A673 (cell line): ENCODE measurements around the gene RORB. TPM values are rescaled to one million over a fixed set of nuclear protein-coding genes. Genes with fewer than 3 reads are reported as not detected.

ENCODE experiments used
- BruUV-seq: library from RNA; stranded (reverse); fragments of 400-500 nt; replicated peaks from 2 replicates; lab custom pipeline; 2021; lab: Mats Ljungman, UMichigan
- CTCF ChIA-PET: fragments of 300-600 bp; sonication (Branson Sonifier 250); formaldehyde crosslinking; loops from one replicate; lab custom pipeline; 2022; ENCODE audit warnings: antibody characterized with exemption; lab: Charles Lee
- POLR2A ChIA-PET: fragments of 300-600 bp; sonication (Branson Sonifier 250); formaldehyde crosslinking; loops from one replicate; lab custom pipeline; 2022; ENCODE audit warnings: antibody characterized with exemption; ENCODE audit not compliant: low non-redundant PET; lab: Charles Lee
- DNase-seq: peaks from one replicate; pipeline ENCODE4 v3.0.0-alpha.2; 2015; ENCODE audit warnings: low spot score
- H3K27ac ChIP-seq: fragments of 200-600 bp; sonication (generic); 2 replicates; pipeline ENCODE4 v1.5.1; 2016; ENCODE audit warnings: mixed run types, low read depth, mild to moderate bottlenecking, mixed read lengths, antibody characterized with exemption, low read length; ENCODE audit not compliant: poor library complexity, severe bottlenecking
- H3K27me3 ChIP-seq: fragments of 200-600 bp; sonication (generic); replicated peaks from 2 replicates; pipeline ENCODE4 v1.6.1; 2017; ENCODE audit warnings: mixed run types, low read depth, mild to moderate bottlenecking, mixed read lengths, antibody characterized with exemption, low read length; ENCODE audit not compliant: insufficient read depth, poor library complexity
- H3K36me3 ChIP-seq: fragments of 200-600 bp; sonication (generic); 2 replicates; pipeline ENCODE4 v1.6.1; 2016; ENCODE audit warnings: mixed run types, mild to moderate bottlenecking, mixed read lengths, antibody characterized with exemption, low read length; ENCODE audit not compliant: insufficient read depth, poor library complexity, severe bottlenecking
- H3K4me1 ChIP-seq: fragments of 200-600 bp; sonication (generic); 2 replicates; pipeline ENCODE4 v1.6.1; 2017; ENCODE audit warnings: mixed run types, mild to moderate bottlenecking, mixed read lengths, antibody characterized with exemption, low read length; ENCODE audit not compliant: insufficient read depth, poor library complexity, severe bottlenecking
- H3K4me3 ChIP-seq: fragments of 200-600 bp; sonication (generic); 2 replicates; pipeline ENCODE4 v1.5.1; 2016; ENCODE audit warnings: low read depth, mixed run types, mild to moderate bottlenecking, mixed read lengths, low read length; ENCODE audit not compliant: poor library complexity, severe bottlenecking
- H3K9me3 ChIP-seq: fragments of 200-600 bp; sonication (generic); 2 replicates; pipeline ENCODE4 v1.6.1; 2016; ENCODE audit warnings: mixed run types, low read depth, mild to moderate bottlenecking, mixed read lengths, antibody characterized with exemption, low read length; ENCODE audit not compliant: poor library complexity, severe bottlenecking
- CTCF ChIP-seq: fragments of 300-800, 200-600 bp; sonication (generic); conservative IDR thresholded peaks from 2 replicates; pipeline ENCODE4 v1.5.1; 2017; ENCODE audit warnings: low read depth, mild to moderate bottlenecking, antibody characterized with exemption, low read length, moderate library complexity, mixed read lengths
- EZH2 ChIP-seq: fragments of 200-600 bp; sonication (generic); IDR thresholded peaks from 2 replicates; pipeline ENCODE4 v1.6.1; 2017; ENCODE audit warnings: borderline replicate concordance, low read depth, mild to moderate bottlenecking, mixed read lengths, antibody characterized with exemption, low read length; ENCODE audit not compliant: poor library complexity, severe bottlenecking
- intact Hi-C: fragments of 100-400 bp; cut with micrococcal nuclease; formaldehyde crosslinking; loops from one replicate; pipeline ENCODE4 v1.10.0; 2022; ENCODE audit not compliant: unreplicated experiment
- total RNA-seq: library from RNA; stranded (reverse); gene quantifications from 2 replicates; pipeline ENCODE4 v1.2.3, GENCODE V29; 2021

RORB gene
- total RNA-seq, 1 experiment from 2014 or later, result 0.02 TPM

DNA sequence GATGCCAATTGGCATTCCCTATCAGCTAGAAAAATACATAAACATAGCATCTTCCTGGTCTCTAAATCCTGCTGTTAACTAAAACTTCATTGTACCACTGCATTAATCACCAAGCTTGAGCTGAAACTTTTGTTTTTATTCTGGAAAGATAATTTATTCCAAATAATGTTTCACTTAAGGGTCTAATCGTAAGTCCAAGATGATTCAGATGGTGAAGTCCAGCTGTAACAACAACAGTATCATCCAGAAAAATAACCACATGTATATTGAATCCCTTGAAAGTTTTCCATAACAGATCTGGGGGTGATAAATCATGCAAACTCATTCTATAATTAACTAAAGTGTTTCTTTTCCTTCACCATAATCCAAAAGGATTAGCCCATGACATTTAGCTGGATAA, 23.9 kb downstream of the RORB start:
- Histone ChIP-seq H3K4me3 (no peak overlapping the region), H3K27ac (no peak overlapping the region), H3K9me3 (no peaks in the 10 kb centered on the region), H3K36me3 (no peaks in the 10 kb centered on the region), H3K4me1 (no peaks in the 10 kb centered on the region), H3K27me3 (peaks cover 9% of the 10 kb centered on the region)
- TF ChIP-seq EZH2 (no peak), CTCF (no peak)
- BruUV-seq, result no TSS peak
- ChIA-PET POLR2A (no interaction called here), CTCF (no interaction called here)
- no peak for DNase-seq
- intact Hi-C loops, result no loop called here

GRCh38 chr9:74524289-74524688, 27.2 kb downstream of the RORB start:
- no peak for TF ChIP-seq CTCF
- no peak for TF ChIP-seq EZH2
- no TSS peak for BruUV-seq
- no peak for DNase-seq
- ChIA-PET POLR2A (interaction anchor here (0.6 kb wide), 1 partner anchor 10 kb away, joined by 3 read pairs; no protein-coding TSS in a partner anchor), CTCF (no interaction called here)
- Histone ChIP-seq H3K36me3 (no peaks in the 10 kb centered on the region), H3K27me3 (peaks cover 10% of the 10 kb centered on the region), H3K27ac (no peak overlapping the region), H3K4me1 (no peaks in the 10 kb centered on the region), H3K9me3 (no peaks in the 10 kb centered on the region), H3K4me3 (no peak overlapping the region)
- intact Hi-C loops, result no loop called here

- ChIA-PET POLR2A (no interaction called here), CTCF (no interaction called here)
- intact Hi-C loops, result no loop called here
Measured at GRCh38 chr9:74526215-74526614, 29.1 kb downstream of the RORB start.

More at GRCh38 chr9:74526215-74526614, 29.1 kb downstream of the RORB start:
- no peak for DNase-seq
- H3K4me1 ChIP-seq, result no peaks in the 10 kb centered on the region
- H3K4me3 ChIP-seq, result no peak overlapping the region
- BruUV-seq, result no TSS peak
- no peak overlapping the region for H3K27ac ChIP-seq
- peaks cover 7% of the 10 kb centered on the region for H3K27me3 ChIP-seq
- no peaks in the 10 kb centered on the region for H3K9me3 ChIP-seq
- H3K36me3 ChIP-seq, result no peaks in the 10 kb centered on the region
- no peak for TF ChIP-seq CTCF
- no peak for TF ChIP-seq EZH2
